ENCODE measurements around the gene TRIM29. TPM values are rescaled to one million over a fixed set of nuclear protein-coding genes. Genes with fewer than 3 reads are reported as not detected.

The TRIM29 gene
- total and polyA plus RNA-seq, 9 of the 15 experiments (the other 6 are each of a cell fraction or from before 2014, with no cell fraction given), result 0.08 to 1.4 (median 0.42) TPM; not detected in 2

DNA sequence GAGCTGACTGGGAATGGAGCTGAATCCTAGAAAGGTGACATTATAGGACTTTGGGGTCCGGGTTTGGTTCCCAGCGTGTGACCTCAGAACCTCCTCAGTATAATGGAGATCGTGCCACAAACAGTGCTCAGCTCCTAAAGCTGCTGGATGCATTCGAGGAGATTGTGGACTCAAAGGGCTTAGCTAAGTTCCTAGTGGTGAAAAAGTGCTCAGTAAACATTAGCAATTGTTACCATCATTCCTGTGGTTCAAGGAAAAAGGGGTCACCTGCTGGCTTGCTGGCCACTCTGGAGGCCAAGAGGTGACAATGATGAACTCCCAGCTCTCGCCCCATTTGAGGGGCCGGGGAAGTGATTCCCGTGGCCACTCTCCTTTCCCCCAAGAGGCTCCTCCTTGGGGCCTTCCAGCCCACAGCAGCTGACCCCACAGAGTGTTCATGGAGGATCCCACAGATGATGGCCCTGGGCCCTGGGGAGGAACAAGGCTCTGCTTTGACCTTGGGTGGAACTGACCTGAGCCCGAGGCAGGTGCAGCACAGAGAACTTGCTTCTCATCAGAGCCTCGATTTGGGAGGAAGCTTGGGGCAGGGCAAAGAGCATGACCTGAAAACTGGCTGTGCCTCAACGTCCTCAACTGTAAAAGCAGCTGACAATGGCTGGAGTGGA lies 40.1 kb downstream of the TRIM29 start:
- H3K4me1 ChIP-seq (replicated peaks in 1 of 2; ENCODE audit: control insufficient read depth in 2 of 2, insufficient read depth in 2 of 2, low read length in 2 of 2), result peaks cover 0 to 5% of the 10 kb centered on the region in 2 experiments; a peak in 3 of 5 replicates
- peaks cover 25% of the 10 kb centered on the region for H4K20me1 ChIP-seq (replicated peaks; ENCODE audit: control insufficient read depth, insufficient read depth, low read length)
- ATAC-seq, result no peak
- no peak for TF ChIP-seq BRCA1 (IDR thresholded peaks at IDR 0.05)
- TF ChIP-seq BRCA1 (CRISPR knock-in tag; IDR thresholded peaks at IDR 0.05), result no peak
- H3K36me3 ChIP-seq (ENCODE audit: control insufficient read depth, insufficient read depth, low read length), result no peaks in the 10 kb centered on the region
- no peak for DNase-seq (ENCODE audit: extremely low read depth in 1 of 4, low spot score in 3 of 4)
- no peak overlapping the region for H3K4me3 ChIP-seq
- no peaks in the 10 kb centered on the region for H3K9me1 ChIP-seq (ENCODE audit: control insufficient read depth, insufficient read depth, low read length)
- H3K9me3 ChIP-seq (replicated peaks; ENCODE audit: control insufficient read depth, insufficient read depth, low read depth, low read length), result no peaks in the 10 kb centered on the region
- ChIA-PET POLR2A (interaction anchor here (0.7 to 0.8 kb wide), 2 partner anchors 11 to 38 kb away, joined by 3 to 4 read pairs; no protein-coding TSS in a partner anchor), CTCF (ENCODE audit: low intra/inter-chr PET ratio) (no interaction called here)
- no peak overlapping the region for H3K4me2 ChIP-seq (ENCODE audit: insufficient read depth, low read length)
- WGBS (ENCODE audit: insufficient coverage, low coverage, missing lambda C conversion rate), result 4% methylated on average over 10 of the region's 10 CpGs
- in situ Hi-C loops (cut with MboI), result no loop called here
- no peak overlapping the region for H2AFZ ChIP-seq (ENCODE audit: low read depth, low read length)
- H3K27ac ChIP-seq (ENCODE audit: extremely low read depth, low read depth, low read length), result no peak overlapping the region
- peaks cover 6 to 50% of the 10 kb centered on the region in 2 experiments; a peak in 4 of 5 replicates for H3K27me3 ChIP-seq (ENCODE audit: control insufficient read depth in 2 of 2, insufficient read depth in 2 of 2, low read length in 2 of 2)
- intact Hi-C loops (cut with micrococcal nuclease), result no loop called here
- no peaks in the 10 kb centered on the region for H3K79me2 ChIP-seq (ENCODE audit: control insufficient read depth, insufficient read depth, low read length)
- no TSS peak for BruUV-seq (replicated peaks)
- no peak overlapping the region for H3K9ac ChIP-seq (ENCODE audit: insufficient read depth in 1 of 2, low read depth in 2 of 2, low read length in 2 of 2)
- no peak for FAIRE-seq

DNA sequence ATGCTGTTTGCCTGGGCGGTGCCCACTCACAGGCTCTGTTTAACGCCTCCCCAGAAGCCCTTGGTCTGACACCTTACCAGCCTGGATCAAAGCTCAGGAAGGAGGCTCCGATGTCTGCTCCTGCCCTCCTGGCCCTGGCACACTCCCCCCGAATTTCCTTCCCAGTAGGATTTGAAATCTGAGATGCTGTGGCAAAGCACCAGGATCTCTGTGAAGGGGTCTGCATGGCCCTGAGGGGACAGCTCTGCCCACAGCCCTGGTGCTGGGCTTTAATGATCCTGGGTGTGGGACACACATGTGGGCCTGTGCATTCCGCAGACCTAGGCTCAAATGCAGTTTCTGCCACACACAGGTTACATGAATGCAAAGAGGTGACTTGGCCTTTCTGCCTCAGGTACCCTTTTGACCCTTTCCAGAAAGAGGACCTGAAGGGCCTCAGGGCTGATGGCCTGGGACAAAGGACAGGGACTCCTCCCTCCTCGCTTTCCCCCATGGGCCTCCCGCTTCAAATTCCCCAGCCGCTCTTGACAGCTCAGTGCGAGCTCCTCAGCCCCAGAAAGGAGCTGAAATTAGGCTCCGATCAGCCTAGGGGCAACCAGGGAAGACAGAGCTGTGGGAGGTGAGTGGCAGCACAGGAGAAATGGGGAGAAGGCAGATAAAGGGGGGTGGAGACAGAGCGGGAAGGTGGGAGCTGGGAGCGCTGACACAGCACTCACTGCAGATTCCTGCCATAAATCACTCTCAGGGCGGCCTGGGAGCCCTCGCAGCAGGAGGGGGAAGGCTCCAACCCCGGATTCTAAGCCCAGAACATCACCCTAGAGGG lies 41.3 kb downstream of the TRIM29 start:
- peak; percentile 38 to 75 (median 59) for DNase-seq (ENCODE audit: extremely low read depth in 1 of 4, low spot score in 3 of 4)
- H3K9ac ChIP-seq (ENCODE audit: insufficient read depth in 1 of 2, low read depth in 2 of 2, low read length in 2 of 2), result no peak overlapping the region
- H3K9me3 ChIP-seq (replicated peaks; ENCODE audit: control insufficient read depth, insufficient read depth, low read depth, low read length), result no peaks in the 10 kb centered on the region
- H4K20me1 ChIP-seq (replicated peaks; ENCODE audit: control insufficient read depth, insufficient read depth, low read length), result peaks cover 25% of the 10 kb centered on the region
- no peak overlapping the region for H3K4me3 ChIP-seq
- intact Hi-C loops (cut with micrococcal nuclease) (no loop called here), in situ Hi-C loops (cut with MboI) (no loop called here)
- 8% methylated on average over 14 of the region's 15 CpGs for WGBS (ENCODE audit: insufficient coverage, low coverage, missing lambda C conversion rate)
- H3K9me1 ChIP-seq (ENCODE audit: control insufficient read depth, insufficient read depth, low read length), result no peaks in the 10 kb centered on the region
- CTCF ChIA-PET (ENCODE audit: low intra/inter-chr PET ratio), result no interaction called here
- peak; percentile 97 for ATAC-seq
- H3K27me3 ChIP-seq (ENCODE audit: control insufficient read depth in 2 of 2, insufficient read depth in 2 of 2, low read length in 2 of 2), result peaks cover 6 to 50% of the 10 kb centered on the region in 2 experiments; a peak in 4 of 5 replicates
- no peak overlapping the region for H3K4me2 ChIP-seq (ENCODE audit: insufficient read depth, low read length)
- BruUV-seq (replicated peaks), result no TSS peak
- FAIRE-seq, result peak; percentile 79
- H3K4me1 ChIP-seq (replicated peaks in 1 of 2; ENCODE audit: control insufficient read depth in 2 of 2, insufficient read depth in 2 of 2, low read length in 2 of 2), result peaks cover 0 to 5% of the 10 kb centered on the region in 2 experiments; a peak in 3 of 5 replicates
- no peaks in the 10 kb centered on the region for H3K36me3 ChIP-seq (ENCODE audit: control insufficient read depth, insufficient read depth, low read length)
- no peaks in the 10 kb centered on the region for H3K79me2 ChIP-seq (ENCODE audit: control insufficient read depth, insufficient read depth, low read length)
- POLR2A ChIA-PET, result interaction anchor here (0.6 to 0.8 kb wide), 3 partner anchors 12 to 427 kb away, joined by 3 read pairs; no protein-coding TSS in a partner anchor
- no peak overlapping the region for H2AFZ ChIP-seq (ENCODE audit: low read depth, low read length)
- H3K27ac ChIP-seq (ENCODE audit: extremely low read depth, low read depth, low read length), result no peak overlapping the region
- TF ChIP-seq ZNF76 (CRISPR knock-in tag; IDR thresholded peaks at IDR 0.05; ENCODE audit: borderline replicate concordance), result no peak
- no peak for TF ChIP-seq NFIC (IDR thresholded peaks at IDR 0.05)
- TF ChIP-seq, protein P1, sequence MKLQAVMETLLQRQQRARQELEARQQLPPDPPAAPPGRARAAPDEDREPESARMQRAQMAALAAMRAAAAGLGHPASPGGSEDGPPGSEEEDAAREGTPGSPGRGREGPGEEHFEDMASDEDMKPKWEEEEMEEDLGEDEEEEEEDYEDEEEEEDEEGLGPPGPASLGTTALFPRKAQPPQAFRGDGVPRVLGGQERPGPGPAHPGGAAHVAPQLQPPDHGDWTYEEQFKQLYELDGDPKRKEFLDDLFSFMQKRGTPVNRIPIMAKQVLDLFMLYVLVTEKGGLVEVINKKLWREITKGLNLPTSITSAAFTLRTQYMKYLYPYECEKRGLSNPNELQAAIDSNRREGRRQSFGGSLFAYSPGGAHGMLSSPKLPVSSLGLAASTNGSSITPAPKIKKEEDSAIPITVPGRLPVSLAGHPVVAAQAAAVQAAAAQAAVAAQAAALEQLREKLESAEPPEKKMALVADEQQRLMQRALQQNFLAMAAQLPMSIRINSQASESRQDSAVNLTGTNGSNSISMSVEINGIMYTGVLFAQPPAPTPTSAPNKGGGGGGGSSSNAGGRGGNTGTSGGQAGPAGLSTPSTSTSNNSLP (IDR thresholded peaks at IDR 0.05; ENCODE audit: borderline replicate concordance, low read depth, low read length), result no peak
- TF ChIP-seq, protein P2, sequence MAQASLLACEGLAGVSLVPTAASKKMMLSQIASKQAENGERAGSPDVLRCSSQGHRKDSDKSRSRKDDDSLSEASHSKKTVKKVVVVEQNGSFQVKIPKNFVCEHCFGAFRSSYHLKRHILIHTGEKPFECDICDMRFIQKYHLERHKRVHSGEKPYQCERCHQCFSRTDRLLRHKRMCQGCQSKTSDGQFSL (CRISPR knock-in tag; IDR thresholded peaks at IDR 0.05), result no peak
- TF ChIP-seq, protein P2 (tag; IDR thresholded peaks at IDR 0.05), result no peak
- no peak for TF ChIP-seq SNRNP70 (optimal IDR thresholded peaks at IDR 0.05; ENCODE audit: low read depth, low read length)
